Kidney (tissue), 14 donors: ENCODE data around the gene PDZD2. TPM values are rescaled to one million over a fixed set of nuclear protein-coding genes. Genes with fewer than 3 reads are reported as not detected.

ENCODE experiments used
- DNase-seq, 5 donors: peaks; one replicate each; pipeline ENCODE4 v3.0.0-alpha.2; 2013 to 2020
- FAIRE-seq: peaks from 2 replicates; lab custom pipeline; 2012; peaks lifted over from hg19 to GRCh38; lab: Jason Lieb, UNC
- H3K27ac ChIP-seq, 2 donors: one replicate each; pipeline ENCODE4 v1.7.0; 2013; ENCODE audit warnings: low read depth in 2 of 2, low read length in 2 of 2, inconsistent platforms in 1 of 2
- H3K27me3 ChIP-seq: one replicate; pipeline ENCODE4 v1.7.1; 2013; ENCODE audit warnings: low read length, inconsistent platforms; ENCODE audit not compliant: control insufficient read depth, insufficient read depth
- H3K36me3 ChIP-seq, 3 donors: one replicate each; pipeline versions ENCODE4 v1.7.0 to v1.7.1; 2013; ENCODE audit warnings: low read length in 3 of 3, control low read depth in 1 of 3, inconsistent platforms in 1 of 3; ENCODE audit not compliant: insufficient read depth in 3 of 3, control insufficient read depth in 2 of 3
- H3K4me1 ChIP-seq, 3 donors: one replicate each; pipeline versions ENCODE4 v1.7.0 to v1.7.1; 2013; ENCODE audit warnings: low read length in 3 of 3, inconsistent platforms in 1 of 3, low read depth in 1 of 3; ENCODE audit not compliant: control insufficient read depth in 2 of 3, insufficient read depth in 2 of 3
- H3K4me3 ChIP-seq, 3 donors: one replicate each; pipeline versions ENCODE4 v1.7.0 to v1.8.1; 2013; ENCODE audit warnings: low read length in 3 of 3, control low read depth in 1 of 3, inconsistent platforms in 1 of 3
- H3K9ac ChIP-seq, 3 donors: one replicate each; pipeline versions ENCODE4 v1.7.0 to v1.7.1; 2013; ENCODE audit warnings: low read length in 3 of 3, control low read depth in 1 of 3, inconsistent platforms in 1 of 3
- H3K9me3 ChIP-seq, 3 donors: one replicate each; pipeline versions ENCODE4 v1.7.0 to v1.7.1; 2013; ENCODE audit warnings: low read length in 3 of 3, control low read depth in 1 of 3, inconsistent platforms in 1 of 3; ENCODE audit not compliant: control insufficient read depth in 2 of 3, insufficient read depth in 1 of 3
- CTCF ChIP-seq: IDR thresholded peaks from 3 replicates; pipeline ENCODE4 v1.5.1; 2012; ENCODE audit warnings: mild to moderate bottlenecking, moderate library complexity, borderline replicate concordance; ENCODE audit not compliant: insufficient read depth; ENCODE audit errors: extremely low read depth
- intact Hi-C: fragments of 100-400 bp; cut with DNase I; formaldehyde crosslinking; loops from one replicate; pipeline ENCODE4 v1.11.1; 2022
- polyA plus RNA-seq: library from polyadenylated mRNA; stranded (reverse); fragments of 350-450 nt; fragmentation: Illumina TruSeq; extraction: RNeasy Lipid Tissue Mini Kit (QIAGEN cat#74804); gene quantifications from one replicate; pipeline ENCODE4 v1.2.3, GENCODE V29; 2014; ENCODE audit warnings: low read depth, low replicate concordance; ENCODE audit not compliant: insufficient read depth
- total RNA-seq: library from RNA; stranded (reverse); fragmentation: NEBNext Ultra II Directional; extraction: Animal tissue kit (Norgen Biotek cat#: 25700); gene quantifications from one replicate; pipeline ENCODE4 v1.2.1, GENCODE V29; 2021
- donor health status: control.
- donor health status: control.
- donor health status: control.
- donor health status: control.
- donor health status: control.
- donor health status: DM: yes; HTN: yes; CAD: no.
- donor health status: Normal renal cell carcinoma (clear cell type).

Gene PDZD2
- total and polyA plus RNA-seq, 2 donors from 2014 or later = 6.2 to 14.8 TPM

GRCh38 chr5:31962351-31962751 lies 323.4 kb downstream of the PDZD2 start:
- H3K4me1 ChIP-seq = peaks cover 0 to 8% (median 0%) of the 10 kb centered on the region in 3 donors
- FAIRE-seq (no peak), DNase-seq (peak in 1 of 5 donors; percentile 30)
- no peak overlapping the region for H3K4me3 ChIP-seq
- no peaks in the 10 kb centered on the region for H3K9me3 ChIP-seq
- H3K27me3 ChIP-seq = no peaks in the 10 kb centered on the region
- H3K9ac ChIP-seq = no peak overlapping the region
- intact Hi-C loops = no loop called here
- TF ChIP-seq CTCF = no peak
- H3K27ac ChIP-seq = no peak overlapping the region
- no peaks in the 10 kb centered on the region for H3K36me3 ChIP-seq

- DNase-seq = no peak
- no peak overlapping the region for H3K4me3 ChIP-seq
Observed at GRCh38 chr5:31962871-31963307, 324.0 kb downstream of the PDZD2 start.

GRCh38 chr5:31963358-31964006 lies 324.6 kb downstream of the PDZD2 start:
- peaks cover 0 to 8% (median 0%) of the 10 kb centered on the region in 3 donors for H3K4me1 ChIP-seq
- DNase-seq (no peak), FAIRE-seq (no peak)
- no peaks in the 10 kb centered on the region for H3K27me3 ChIP-seq
- intact Hi-C loops = no loop called here
- H3K9me3 ChIP-seq = no peaks in the 10 kb centered on the region
- peak overlapping the region in 1 of 2 donors; percentile 23 for H3K27ac ChIP-seq
- no peak for TF ChIP-seq CTCF
- no peak overlapping the region for H3K4me3 ChIP-seq
- H3K36me3 ChIP-seq = no peaks in the 10 kb centered on the region
- no peak overlapping the region for H3K9ac ChIP-seq

More at GRCh38 chr5:31962871-31963307, 324.0 kb downstream of the PDZD2 start:
- no peak overlapping the region for H3K27ac ChIP-seq
- intact Hi-C loops = no loop called here
- H3K27me3 ChIP-seq = no peaks in the 10 kb centered on the region
- no peak for TF ChIP-seq CTCF
- no peak for FAIRE-seq
- no peaks in the 10 kb centered on the region for H3K9me3 ChIP-seq
- peaks cover 0 to 8% (median 0%) of the 10 kb centered on the region in 3 donors for H3K4me1 ChIP-seq
- H3K9ac ChIP-seq = no peak overlapping the region
- no peaks in the 10 kb centered on the region for H3K36me3 ChIP-seq
